Activated T-cell treated with anti-CD3 and anti-CD28 coated beads, Interleukin-2, amount 50 U/mL, for 1 hour (primary cell): Measurements from ENCODE around the gene GRIN2C.
A peak's percentile ranks its signal among the peaks of the same experiment; 100 is the strongest.

Source experiments
- DNase-seq: peaks from one replicate; pipeline ENCODE4 v3.0.0-alpha.2; 2020

GRIN2C gene

DNA sequence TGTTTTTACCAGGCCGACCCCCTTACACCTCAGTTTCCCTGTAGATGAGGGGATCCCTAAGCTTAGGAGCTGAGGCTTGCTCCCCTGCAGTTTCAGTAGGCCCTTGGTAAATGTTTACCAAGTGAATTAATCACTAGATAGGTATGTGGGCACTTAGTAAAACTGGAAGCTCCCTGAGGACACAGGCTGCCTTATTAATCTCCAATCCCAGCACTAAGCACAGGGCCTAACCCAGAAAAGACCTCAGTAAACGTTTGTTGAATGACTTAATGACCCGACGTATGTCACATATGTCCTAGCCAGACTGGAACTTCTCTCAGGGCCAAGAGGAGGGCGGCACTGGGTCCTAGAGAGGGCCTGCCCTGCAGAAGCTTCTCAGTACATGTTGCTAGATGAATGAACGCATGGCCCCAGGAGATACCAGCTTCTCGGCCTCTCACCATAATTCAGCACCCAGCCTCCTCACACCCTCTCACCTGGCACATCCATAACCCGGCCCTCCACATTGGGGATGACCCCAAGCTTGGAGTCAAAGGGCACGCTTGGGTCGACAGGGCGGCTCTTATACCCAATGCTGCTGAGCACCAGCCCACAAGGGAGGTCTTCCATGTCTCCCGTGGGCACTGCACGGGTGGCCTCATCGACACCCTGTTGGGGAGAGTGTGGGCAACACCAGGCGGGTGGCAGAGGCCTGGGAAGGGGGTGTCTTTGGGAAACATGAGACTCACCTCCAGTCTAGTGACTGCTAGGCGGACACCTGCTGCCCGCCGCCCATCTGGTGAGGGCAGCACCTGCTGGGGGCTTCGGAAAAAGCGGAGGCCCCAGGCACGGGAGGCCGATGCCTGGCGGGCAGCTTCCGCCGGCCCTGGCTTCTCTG, 4.0 kb upstream of the GRIN2C start:
- DNase-seq: no peak

GRCh38 chr17:74862919-74863318, 3.2 kb upstream of the GRIN2C start:
- no peak for DNase-seq

DNA sequence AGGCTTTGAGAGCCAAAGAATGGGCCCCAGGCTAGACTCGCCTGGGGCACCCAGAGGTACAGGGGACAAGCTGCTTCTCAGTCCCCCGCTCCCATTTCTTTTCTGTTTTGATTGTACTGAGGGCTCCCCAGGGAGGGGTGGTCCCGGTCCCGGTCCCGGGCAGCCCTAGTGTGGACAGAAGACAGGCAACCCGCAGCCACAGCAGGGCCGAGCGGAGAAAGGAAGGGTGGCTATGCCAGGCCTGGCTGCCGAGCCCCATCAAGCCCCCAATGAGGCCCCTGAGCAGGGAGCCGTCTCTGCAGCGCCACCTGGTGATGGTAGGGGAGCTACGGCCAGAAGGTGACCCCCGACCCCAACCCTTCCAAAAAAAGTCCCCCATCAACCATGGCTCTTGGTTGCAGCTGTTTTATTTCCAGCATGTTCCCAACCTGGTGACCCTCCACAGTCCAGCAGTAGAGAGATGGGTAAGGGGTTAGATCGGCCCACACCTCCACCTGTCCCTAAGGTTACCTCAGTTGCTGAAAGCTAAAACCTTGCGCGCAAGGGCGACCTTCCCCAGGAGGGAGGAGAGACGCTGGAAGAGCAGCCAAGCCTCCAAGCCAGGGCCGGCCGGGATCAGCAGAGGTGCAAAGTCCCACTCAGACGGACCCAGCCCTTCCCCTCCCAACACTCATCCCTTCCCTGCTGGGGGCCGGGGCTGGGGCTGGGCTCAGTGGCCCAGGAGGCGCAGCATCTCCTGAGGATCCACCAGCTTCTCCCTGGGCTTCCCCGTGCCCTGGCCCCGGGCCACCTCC, 2.6 kb upstream of the GRIN2C start:
- peak; percentile 67 for DNase-seq

GRCh38 chr17:74861662-74862107, 2.0 kb upstream of the GRIN2C start:
- peak; percentile 30 for DNase-seq

DNA sequence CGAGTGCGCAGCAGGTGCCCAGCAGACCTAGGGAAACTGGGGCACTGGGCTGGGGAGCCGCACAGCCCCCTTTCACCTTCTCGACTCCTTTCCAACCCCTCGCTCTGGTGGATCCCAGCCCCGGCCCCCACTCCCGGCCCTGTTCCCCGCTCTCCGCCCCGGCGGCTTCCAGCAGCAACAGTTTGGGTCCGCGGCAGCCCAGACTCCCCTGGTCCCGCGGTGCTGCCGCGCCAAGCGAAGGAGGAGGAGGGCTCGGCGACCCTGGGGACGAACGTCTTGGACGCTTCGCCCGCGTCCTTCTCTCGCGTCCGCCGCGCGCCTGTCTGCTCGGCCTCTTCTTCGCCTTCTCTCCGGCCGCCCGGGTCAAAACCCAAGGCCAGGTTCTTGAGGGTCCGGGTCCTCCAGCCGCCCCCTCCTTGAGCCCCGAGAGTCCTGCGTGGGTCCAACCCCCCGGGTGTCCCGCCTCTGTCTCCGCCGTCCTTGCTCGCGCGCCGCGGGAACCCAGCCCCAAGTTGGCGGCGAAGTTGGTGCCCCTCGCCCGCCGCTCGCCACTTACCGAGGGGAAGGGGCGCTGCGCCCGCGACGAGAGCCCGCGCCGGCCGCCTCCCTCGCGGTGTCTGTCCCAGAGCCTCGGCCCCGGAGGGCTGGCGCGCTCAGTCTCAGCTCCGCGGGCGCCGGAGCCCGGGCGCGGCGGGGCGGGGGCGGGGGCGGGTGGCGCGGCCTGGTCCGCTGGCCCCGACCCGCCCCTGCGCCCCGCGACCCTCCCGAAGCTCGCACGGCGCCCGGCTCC, 1.4 kb upstream of the GRIN2C start:
- DNase-seq: peak; percentile 30

DNA sequence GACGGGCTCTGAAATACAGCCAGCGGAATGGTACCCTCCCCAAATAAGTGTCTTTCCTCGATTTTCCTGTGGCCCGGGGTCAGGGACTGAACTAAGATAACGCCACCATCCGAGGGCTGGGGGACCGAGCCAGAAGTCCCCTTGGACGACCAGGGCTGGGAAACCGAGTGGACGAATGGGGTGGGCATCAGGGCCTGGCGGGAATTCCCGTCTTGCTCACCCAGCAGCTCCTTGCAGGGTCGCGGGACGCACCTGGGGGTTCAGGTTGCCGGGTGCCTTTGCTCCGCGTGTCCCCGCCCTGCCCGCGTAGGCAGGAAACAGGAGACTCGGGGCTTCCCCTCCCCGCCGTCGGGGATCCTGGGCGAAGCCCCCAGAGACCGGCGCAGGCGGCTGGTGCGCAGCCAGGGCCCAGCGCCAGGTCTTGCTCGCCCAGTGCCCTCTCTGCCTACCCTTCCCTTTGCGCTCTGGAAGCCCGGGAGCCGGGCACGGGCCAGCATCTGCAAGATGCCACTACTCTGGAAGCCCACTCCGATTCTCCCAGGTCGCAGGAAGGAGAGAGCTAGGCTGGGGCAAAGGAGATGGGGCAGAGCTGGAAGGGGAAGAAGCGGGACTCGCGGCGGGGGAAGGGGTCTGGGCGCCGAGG, 665 bp upstream of the GRIN2C start:
- peak; percentile 42 for DNase-seq

- no peak for DNase-seq
These were observed 820 bp downstream of the GRIN2C start for GRCh38 chr17:74858672-74859458.

- no peak for DNase-seq
These were observed 2.5 kb downstream of the GRIN2C start for GRCh38 chr17:74857191-74857590.

GRCh38 chr17:74856112-74856511, 3.6 kb downstream of the GRIN2C start:
- DNase-seq: no peak

DNA sequence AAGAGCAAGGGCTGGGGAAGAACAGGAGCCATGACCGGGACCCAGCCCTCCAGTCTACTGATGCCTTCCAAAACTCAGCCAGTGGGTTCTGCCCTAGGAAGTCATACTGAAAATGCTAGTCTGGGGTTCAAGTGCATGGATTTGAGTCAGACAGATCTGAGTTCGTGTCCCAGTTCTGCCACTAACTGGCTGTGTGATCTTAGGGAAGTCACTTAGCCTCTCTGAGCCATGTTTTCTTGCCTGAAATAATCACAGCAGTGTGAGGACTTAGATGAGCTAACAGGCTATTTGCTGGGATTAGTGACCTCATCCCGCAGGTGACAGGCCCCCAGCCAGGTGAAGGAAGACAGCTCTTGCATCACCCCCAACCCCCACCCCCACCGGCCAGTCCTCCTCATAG, 4.4 kb downstream of the GRIN2C start:
- no peak for DNase-seq

DNA sequence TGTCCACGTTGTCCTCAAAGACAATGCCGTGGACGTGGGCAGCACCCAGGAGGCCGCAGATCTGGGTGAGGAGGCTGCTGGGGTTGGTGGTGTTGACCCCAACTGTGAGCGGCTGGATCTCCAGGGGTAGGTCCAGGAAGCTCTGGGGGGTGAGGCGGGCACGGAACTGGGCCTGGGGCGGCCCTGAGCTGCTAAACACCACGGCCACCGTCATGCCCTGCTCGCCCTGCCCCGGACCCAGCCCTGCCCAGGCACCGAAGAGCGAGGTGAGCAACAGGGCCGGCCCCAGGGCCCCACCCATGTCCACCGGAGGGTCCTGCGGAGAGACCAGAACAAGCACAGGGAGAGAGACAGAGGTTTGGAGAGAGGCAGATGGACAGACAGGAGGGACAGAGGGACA, 4.9 kb downstream of the GRIN2C start:
- DNase-seq: no peak

- no peak for DNase-seq
These were observed 6.0 kb downstream of the GRIN2C start for GRCh38 chr17:74853669-74854068.

- no peak for DNase-seq
These were observed 6.7 kb downstream of the GRIN2C start for GRCh38 chr17:74853048-74853397.

GRCh38 chr17:74852237-74853047, 7.2 kb downstream of the GRIN2C start:
- peak; percentile 67 for DNase-seq

DNA sequence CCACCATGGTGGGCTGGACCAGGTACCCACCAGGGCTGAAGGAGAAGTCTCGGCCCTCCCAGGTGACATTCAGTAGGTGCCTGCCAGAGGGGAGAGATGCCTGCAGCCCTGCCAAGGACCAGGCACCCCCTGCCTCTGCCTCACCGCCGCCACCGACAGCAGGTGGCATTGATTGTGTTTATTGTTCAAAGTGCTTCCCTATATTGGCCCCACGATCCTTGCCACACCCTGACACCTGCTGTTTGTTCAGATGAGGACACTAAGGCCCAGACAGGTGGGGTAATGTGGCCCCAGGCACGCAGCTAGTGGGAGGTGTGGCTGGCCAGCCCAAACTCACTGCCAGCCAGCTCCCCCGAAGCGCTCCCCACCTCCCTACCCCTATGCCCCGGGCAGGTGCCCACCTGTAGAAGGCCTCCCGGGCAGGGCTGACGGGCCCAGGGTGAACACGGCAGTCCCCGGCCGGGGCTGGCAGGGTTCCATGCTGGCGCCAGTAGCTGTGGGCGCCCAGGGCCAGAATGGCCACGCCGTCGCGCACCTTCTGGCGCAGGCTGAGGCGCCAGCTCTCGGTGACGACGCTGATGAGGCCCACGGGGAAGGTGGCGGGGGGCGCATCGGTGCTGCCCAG, 8.0 kb downstream of the GRIN2C start:
- DNase-seq: no peak

GRCh38 chr17:74850914-74851313, 8.8 kb downstream of the GRIN2C start:
- no peak for DNase-seq

- no peak for DNase-seq
These were observed 9.4 kb downstream of the GRIN2C start for GRCh38 chr17:74850310-74850709.

- no peak for DNase-seq
These were observed 10.9 kb downstream of the GRIN2C start for GRCh38 chr17:74848656-74849399.

- no peak for DNase-seq
These were observed 13.1 kb downstream of the GRIN2C start for GRCh38 chr17:74846621-74847020.

GRCh38 chr17:74843352-74843627, 16.4 kb downstream of the GRIN2C start:
- DNase-seq: no peak
